Neural progenitor cell (in vitro differentiated cells): ENCODE data around the gene PCSK5. TPM values are rescaled to one million over a fixed set of nuclear protein-coding genes. Genes with fewer than 3 reads are reported as not detected.

Experiments
- DNase-seq: peaks from one replicate; pipeline ENCODE4 v3.0.0-alpha.2; 2016; ENCODE audit warnings: low spot score
- H2AFZ ChIP-seq: fragments of 200-600 bp; sonication (generic); replicated peaks from 2 replicates; pipeline ENCODE4 v1.6.1; 2016; ENCODE audit warnings: antibody characterized with exemption
- H3F3A ChIP-seq: fragments of 200-600 bp; sonication (generic); 2 replicates; pipeline ENCODE4 v1.6.1; 2016; ENCODE audit warnings: antibody characterized with exemption, low read depth
- H3K27ac ChIP-seq: fragments of 200-600 bp; sonication (generic); 2 replicates; pipeline ENCODE4 v1.5.1; 2016; ENCODE audit warnings: mild to moderate bottlenecking
- H3K27me3 ChIP-seq: fragments of 200-600 bp; sonication (generic); 2 replicates; pipeline ENCODE4 v1.6.1; 2016; ENCODE audit warnings: mild to moderate bottlenecking, moderate library complexity
- H3K36me3 ChIP-seq: fragments of 200-600 bp; sonication (generic); 2 replicates; pipeline ENCODE4 v1.5.1; 2016
- H3K4me1 ChIP-seq: fragments of 200-600 bp; sonication (generic); 2 replicates; pipeline ENCODE4 v1.6.1; 2016; ENCODE audit warnings: mixed run types
- H3K4me2 ChIP-seq: fragments of 200-600 bp; sonication (generic); 2 replicates; pipeline ENCODE4 v1.6.1; 2016
- H3K4me3 ChIP-seq: fragments of 200-600 bp; sonication (generic); 2 replicates; pipeline ENCODE4 v1.5.1; 2016
- H3K79me2 ChIP-seq: fragments of 200-600 bp; sonication (generic); 2 replicates; pipeline ENCODE4 v1.6.1; 2016; ENCODE audit warnings: low read depth
- H3K9ac ChIP-seq: fragments of 200-600 bp; sonication (generic); 2 replicates; pipeline ENCODE4 v1.6.1; 2016
- H3K9me3 ChIP-seq: fragments of 200-600 bp; sonication (generic); 2 replicates; pipeline ENCODE4 v1.5.1; 2016; ENCODE audit warnings: low read depth
- H4K20me1 ChIP-seq: fragments of 200-600 bp; sonication (generic); 2 replicates; pipeline ENCODE4 v1.6.1; 2016; ENCODE audit warnings: low read depth
- H3K27ac Mint-ChIP-seq: 3 replicates; pipeline ENCODE4 v1.8.0; 2021; ENCODE audit warnings: mixed read lengths
- H3K27me3 Mint-ChIP-seq: 2 replicates; pipeline ENCODE4 v1.8.0; 2022; ENCODE audit warnings: low read depth, mild to moderate bottlenecking, inconsistent platforms, moderate library complexity, mixed read lengths; ENCODE audit not compliant: insufficient read depth
- H3K36me3 Mint-ChIP-seq: 3 replicates; pipeline ENCODE4 v1.8.0; 2021; ENCODE audit warnings: mixed read lengths
- H3K4me1 Mint-ChIP-seq: 3 replicates; pipeline ENCODE4 v1.8.0; 2021; ENCODE audit warnings: mixed read lengths
- H3K4me3 Mint-ChIP-seq: 3 replicates; pipeline ENCODE4 v1.8.0; 2021; ENCODE audit warnings: mild to moderate bottlenecking, moderate library complexity, mixed read lengths
- H3K9me3 Mint-ChIP-seq: 3 replicates; pipeline ENCODE4 v1.8.0; 2020; ENCODE audit warnings: mixed read lengths
- EZH2 ChIP-seq: fragments of 200-600 bp; sonication (generic); IDR thresholded peaks from 2 replicates; pipeline ENCODE4 v1.6.1; 2017; ENCODE audit warnings: antibody characterized with exemption, mild to moderate bottlenecking, moderate library complexity
- EZH2phosphoT487 ChIP-seq: fragments of 200-600 bp; sonication (generic); IDR thresholded peaks from 2 replicates; pipeline ENCODE4 v1.6.1; 2017; ENCODE audit warnings: antibody characterized with exemption
- total RNA-seq: library from RNA; depleted of rRNA; stranded (reverse); fragments of >200 nt; gene quantifications from 2 replicates; pipeline ENCODE4 v1.2.3, GENCODE V29; 2015; ENCODE audit warnings: low replicate concordance
- TF ChIP-seq, protein P1 (sequence below): fragments of 200-600 bp; sonication (generic); IDR thresholded peaks from 2 replicates; pipeline ENCODE4 v1.5.1; 2017; ENCODE audit warnings: antibody characterized with exemption, mild to moderate bottlenecking

The PCSK5 gene
- total RNA-seq, 1 donor from 2014 or later, result 23.4 TPM

GRCh38 chr9:75891277-75891741, 836 bp downstream of the PCSK5 start:
- H3K9me3 Mint-ChIP-seq, result no peaks in the 10 kb centered on the region
- peaks cover 4% of the 10 kb centered on the region for H3K27me3 Mint-ChIP-seq
- Histone ChIP-seq H3K36me3 (no peaks in the 10 kb centered on the region), H3K27me3 (peaks cover 18% of the 10 kb centered on the region), H3K9ac (peak overlapping the region; percentile 61), H3K27ac (no peak overlapping the region), H3F3A (peaks cover 3% of the 10 kb centered on the region), H3K4me1 (peaks cover 51% of the 10 kb centered on the region), H3K4me3 (peak overlapping the region; percentile 93), H2AFZ (peak overlapping the region; percentile 45), H4K20me1 (peaks cover 29% of the 10 kb centered on the region), H3K9me3 (no peaks in the 10 kb centered on the region), H3K4me2 (peak overlapping the region; percentile 97), H3K79me2 (peaks cover 55% of the 10 kb centered on the region)
- H3K36me3 Mint-ChIP-seq, result no peaks in the 10 kb centered on the region
- peak overlapping the region; percentile 97 for H3K4me3 Mint-ChIP-seq
- peaks cover 42% of the 10 kb centered on the region for H3K4me1 Mint-ChIP-seq
- peak overlapping the region; percentile 39 for H3K27ac Mint-ChIP-seq
- peak; percentile 60 for DNase-seq
- TF ChIP-seq EZH2, result no peak
- no peak for TF ChIP-seq EZH2phosphoT487
- TF ChIP-seq, protein P1, sequence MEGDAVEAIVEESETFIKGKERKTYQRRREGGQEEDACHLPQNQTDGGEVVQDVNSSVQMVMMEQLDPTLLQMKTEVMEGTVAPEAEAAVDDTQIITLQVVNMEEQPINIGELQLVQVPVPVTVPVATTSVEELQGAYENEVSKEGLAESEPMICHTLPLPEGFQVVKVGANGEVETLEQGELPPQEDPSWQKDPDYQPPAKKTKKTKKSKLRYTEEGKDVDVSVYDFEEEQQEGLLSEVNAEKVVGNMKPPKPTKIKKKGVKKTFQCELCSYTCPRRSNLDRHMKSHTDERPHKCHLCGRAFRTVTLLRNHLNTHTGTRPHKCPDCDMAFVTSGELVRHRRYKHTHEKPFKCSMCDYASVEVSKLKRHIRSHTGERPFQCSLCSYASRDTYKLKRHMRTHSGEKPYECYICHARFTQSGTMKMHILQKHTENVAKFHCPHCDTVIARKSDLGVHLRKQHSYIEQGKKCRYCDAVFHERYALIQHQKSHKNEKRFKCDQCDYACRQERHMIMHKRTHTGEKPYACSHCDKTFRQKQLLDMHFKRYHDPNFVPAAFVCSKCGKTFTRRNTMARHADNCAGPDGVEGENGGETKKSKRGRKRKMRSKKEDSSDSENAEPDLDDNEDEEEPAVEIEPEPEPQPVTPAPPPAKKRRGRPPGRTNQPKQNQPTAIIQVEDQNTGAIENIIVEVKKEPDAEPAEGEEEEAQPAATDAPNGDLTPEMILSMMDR, result no peak

DNA sequence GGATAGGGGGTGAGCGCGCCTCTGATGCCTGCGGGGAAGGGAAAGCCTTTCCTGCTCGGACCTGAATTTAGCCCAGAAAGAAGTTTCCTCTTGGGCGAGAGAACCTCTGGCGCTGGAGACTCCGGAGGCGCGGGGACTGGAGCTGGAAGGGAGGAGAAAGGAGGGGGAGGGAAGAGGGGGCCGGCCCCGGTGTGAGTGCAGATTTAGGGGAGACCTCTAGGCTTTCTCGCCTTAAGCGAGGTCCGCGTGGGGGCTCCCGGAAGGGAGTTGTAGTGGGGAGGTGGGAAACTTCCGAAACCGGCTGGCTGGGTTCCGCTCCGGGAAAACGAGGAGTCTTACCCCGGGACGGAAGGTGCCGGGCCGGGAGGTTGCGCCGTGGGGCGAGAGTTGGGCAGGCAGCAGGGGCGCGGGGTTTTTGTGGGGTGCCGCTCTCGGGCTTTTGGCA, 1.3 kb downstream of the PCSK5 start:
- Histone ChIP-seq H3K4me3 (peak overlapping the region; percentile 93), H3K4me1 (peaks cover 51% of the 10 kb centered on the region), H4K20me1 (peaks cover 29% of the 10 kb centered on the region), H3K79me2 (peaks cover 60% of the 10 kb centered on the region), H3K36me3 (no peaks in the 10 kb centered on the region), H2AFZ (peak overlapping the region; percentile 45), H3F3A (peaks cover 3% of the 10 kb centered on the region), H3K9me3 (no peaks in the 10 kb centered on the region), H3K9ac (peak overlapping the region; percentile 61), H3K4me2 (peak overlapping the region; percentile 97), H3K27ac (no peak overlapping the region), H3K27me3 (peaks cover 18% of the 10 kb centered on the region)
- Mint-ChIP-seq H3K4me3 (peak overlapping the region; percentile 97), H3K36me3 (no peaks in the 10 kb centered on the region), H3K27me3 (peaks cover 4% of the 10 kb centered on the region), H3K4me1 (peaks cover 43% of the 10 kb centered on the region), H3K9me3 (no peaks in the 10 kb centered on the region), H3K27ac (no peak overlapping the region)
- TF ChIP-seq EZH2, result peak; percentile 16
- TF ChIP-seq EZH2phosphoT487, result no peak
- DNase-seq, result peak; percentile 52

DNA sequence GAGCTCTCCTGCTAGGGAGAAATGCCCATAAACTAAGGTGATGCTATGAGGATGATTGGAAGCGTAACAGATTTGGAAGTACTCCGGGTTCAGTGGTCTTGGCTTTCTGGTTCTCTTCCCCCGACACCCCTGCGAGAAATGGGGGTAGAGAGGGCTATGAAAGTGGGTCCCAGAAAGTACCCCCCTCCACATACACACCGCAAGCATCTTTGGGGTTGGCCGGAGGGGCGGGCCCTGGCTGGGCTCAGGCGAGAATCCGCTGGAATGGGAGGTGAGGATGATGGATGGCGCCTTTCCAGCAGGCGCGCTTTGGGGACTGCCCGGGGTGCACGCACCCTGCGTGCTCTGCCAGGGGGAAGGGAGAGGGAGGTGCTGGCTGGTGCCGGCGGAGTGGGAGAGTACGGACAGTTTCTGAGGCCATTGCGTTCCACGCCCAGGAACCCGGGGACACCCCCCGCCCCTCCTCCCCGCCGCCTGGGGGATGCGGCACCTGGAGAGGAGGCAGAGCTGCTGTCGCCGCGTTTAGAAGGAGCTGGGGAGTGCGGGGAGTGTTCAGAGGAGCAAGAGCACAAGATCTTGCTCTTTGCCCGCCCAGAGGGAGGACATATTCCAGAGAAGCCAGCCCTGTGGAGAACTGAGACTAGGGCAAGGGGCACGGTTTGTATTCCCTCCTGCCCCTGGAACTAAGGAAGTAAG, 1.9 kb downstream of the PCSK5 start:
- Mint-ChIP-seq H3K9me3 (no peaks in the 10 kb centered on the region), H3K4me3 (peak overlapping the region; percentile 97), H3K36me3 (peaks cover 2% of the 10 kb centered on the region), H3K4me1 (peaks cover 45% of the 10 kb centered on the region), H3K27me3 (peaks cover 4% of the 10 kb centered on the region), H3K27ac (no peak overlapping the region)
- Histone ChIP-seq H3K79me2 (peaks cover 66% of the 10 kb centered on the region), H3K27ac (no peak overlapping the region), H2AFZ (peak overlapping the region; percentile 45), H4K20me1 (peaks cover 29% of the 10 kb centered on the region), H3K4me3 (peak overlapping the region; percentile 93), H3K9ac (peak overlapping the region; percentile 61), H3K27me3 (peaks cover 18% of the 10 kb centered on the region), H3K4me1 (peaks cover 48% of the 10 kb centered on the region), H3F3A (peaks cover 3% of the 10 kb centered on the region), H3K36me3 (no peaks in the 10 kb centered on the region), H3K9me3 (no peaks in the 10 kb centered on the region), H3K4me2 (peak overlapping the region; percentile 97)
- DNase-seq, result peak; percentile 61
- TF ChIP-seq, protein P1, result no peak
- TF ChIP-seq EZH2phosphoT487 (no peak), EZH2 (no peak)

- Histone ChIP-seq H3K27ac (no peak overlapping the region), H3K9me3 (no peaks in the 10 kb centered on the region), H3K4me3 (peak overlapping the region; percentile 93), H4K20me1 (peaks cover 29% of the 10 kb centered on the region), H3K4me2 (peak overlapping the region; percentile 97), H3K4me1 (peaks cover 40% of the 10 kb centered on the region), H3K79me2 (peaks cover 73% of the 10 kb centered on the region), H3K36me3 (no peaks in the 10 kb centered on the region), H3F3A (peaks cover 3% of the 10 kb centered on the region), H2AFZ (no peak overlapping the region), H3K9ac (no peak overlapping the region), H3K27me3 (peaks cover 18% of the 10 kb centered on the region)
- Mint-ChIP-seq H3K4me3 (peak overlapping the region; percentile 97), H3K9me3 (no peaks in the 10 kb centered on the region), H3K27me3 (peaks cover 3% of the 10 kb centered on the region), H3K36me3 (peaks cover 2% of the 10 kb centered on the region), H3K4me1 (peaks cover 44% of the 10 kb centered on the region), H3K27ac (no peak overlapping the region)
- DNase-seq, result no peak
- TF ChIP-seq EZH2phosphoT487 (no peak), EZH2 (no peak)
- TF ChIP-seq, protein P1, result no peak
These were observed 2.6 kb downstream of the PCSK5 start for GRCh38 chr9:75893106-75893505.
